HL-60 (cell line): ENCODE data around the gene CCND1.

ENCODE experiments used
- DNase-seq, 2 experiments: peaks; one replicate each; pipeline ENCODE4 v3.0.0-alpha.2; 2010 to 2020; ENCODE audit warnings: low read depth in 1 of 2, low spot score in 1 of 2
- H3K27ac ChIP-seq: fragments of 250-450 bp; sonication (Bioruptor Pico); replicated peaks from 2 replicates; pipeline ENCODE4 v1.5.1; 2020; ENCODE audit warnings: mild to moderate bottlenecking, moderate library complexity
- H3K27me3 ChIP-seq: fragments of 250-450 bp; sonication (Bioruptor Pico); 2 replicates; pipeline ENCODE4 v1.5.1; 2021; ENCODE audit warnings: mild to moderate bottlenecking, moderate library complexity; ENCODE audit not compliant: insufficient read depth, poor library complexity, severe bottlenecking
- H3K4me3 ChIP-seq: replicated peaks from 2 replicates; pipeline ENCODE4 v1.5.1; 2011; ENCODE audit warnings: mild to moderate bottlenecking, control low read depth, low read length; ENCODE audit not compliant: insufficient read depth
- GABPA ChIP-seq: IDR thresholded peaks from 2 replicates; pipeline ENCODE4 v1.6.1; 2012; ENCODE audit warnings: low read depth
- SPI1 ChIP-seq: IDR thresholded peaks from 2 replicates; pipeline ENCODE4 v1.6.1; 2012; ENCODE audit warnings: low read depth, mild to moderate bottlenecking, borderline replicate concordance
- TF ChIP-seq, protein P1 (sequence below): IDR thresholded peaks from 2 replicates; pipeline ENCODE4 v1.6.1; 2012; ENCODE audit warnings: low read depth; ENCODE audit not compliant: insufficient replicate concordance

Gene CCND1

DNA sequence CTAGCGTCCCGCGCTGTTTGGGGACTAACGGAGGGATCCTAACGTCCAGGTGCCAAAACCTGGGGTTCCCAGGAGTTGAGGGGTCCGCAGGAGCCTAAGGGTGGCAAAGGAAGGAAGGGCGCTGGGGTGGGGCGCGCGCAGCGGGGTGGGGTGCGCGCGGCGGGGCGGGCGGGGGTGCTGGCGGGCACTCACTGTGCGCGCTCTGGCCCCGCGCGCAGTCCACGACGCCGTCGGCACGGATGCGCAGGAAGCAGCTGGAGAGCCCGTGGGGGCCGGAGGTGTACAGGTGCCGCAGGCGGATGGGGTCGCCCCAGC, 62.5 kb downstream of the CCND1 start:
- TF ChIP-seq GABPA (no peak), SPI1 (no peak)
- TF ChIP-seq, protein P1, sequence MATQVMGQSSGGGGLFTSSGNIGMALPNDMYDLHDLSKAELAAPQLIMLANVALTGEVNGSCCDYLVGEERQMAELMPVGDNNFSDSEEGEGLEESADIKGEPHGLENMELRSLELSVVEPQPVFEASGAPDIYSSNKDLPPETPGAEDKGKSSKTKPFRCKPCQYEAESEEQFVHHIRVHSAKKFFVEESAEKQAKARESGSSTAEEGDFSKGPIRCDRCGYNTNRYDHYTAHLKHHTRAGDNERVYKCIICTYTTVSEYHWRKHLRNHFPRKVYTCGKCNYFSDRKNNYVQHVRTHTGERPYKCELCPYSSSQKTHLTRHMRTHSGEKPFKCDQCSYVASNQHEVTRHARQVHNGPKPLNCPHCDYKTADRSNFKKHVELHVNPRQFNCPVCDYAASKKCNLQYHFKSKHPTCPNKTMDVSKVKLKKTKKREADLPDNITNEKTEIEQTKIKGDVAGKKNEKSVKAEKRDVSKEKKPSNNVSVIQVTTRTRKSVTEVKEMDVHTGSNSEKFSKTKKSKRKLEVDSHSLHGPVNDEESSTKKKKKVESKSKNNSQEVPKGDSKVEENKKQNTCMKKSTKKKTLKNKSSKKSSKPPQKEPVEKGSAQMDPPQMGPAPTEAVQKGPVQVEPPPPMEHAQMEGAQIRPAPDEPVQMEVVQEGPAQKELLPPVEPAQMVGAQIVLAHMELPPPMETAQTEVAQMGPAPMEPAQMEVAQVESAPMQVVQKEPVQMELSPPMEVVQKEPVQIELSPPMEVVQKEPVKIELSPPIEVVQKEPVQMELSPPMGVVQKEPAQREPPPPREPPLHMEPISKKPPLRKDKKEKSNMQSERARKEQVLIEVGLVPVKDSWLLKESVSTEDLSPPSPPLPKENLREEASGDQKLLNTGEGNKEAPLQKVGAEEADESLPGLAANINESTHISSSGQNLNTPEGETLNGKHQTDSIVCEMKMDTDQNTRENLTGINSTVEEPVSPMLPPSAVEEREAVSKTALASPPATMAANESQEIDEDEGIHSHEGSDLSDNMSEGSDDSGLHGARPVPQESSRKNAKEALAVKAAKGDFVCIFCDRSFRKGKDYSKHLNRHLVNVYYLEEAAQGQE = no peak
- H3K27me3 ChIP-seq = peaks cover 63% of the 10 kb centered on the region
- H3K27ac ChIP-seq = no peak overlapping the region
- no peak for DNase-seq
- no peak overlapping the region for H3K4me3 ChIP-seq
